Measurements from ENCODE around the gene KDELR3. TPM values are rescaled to one million over a fixed set of nuclear protein-coding genes. Genes with fewer than 3 reads are reported as not detected.

KDELR3 gene
- total RNA-seq (2014; rRNA removed; shearing (Covaris generic)), result 15.7 and 19.6 TPM in 2 replicates

DNA sequence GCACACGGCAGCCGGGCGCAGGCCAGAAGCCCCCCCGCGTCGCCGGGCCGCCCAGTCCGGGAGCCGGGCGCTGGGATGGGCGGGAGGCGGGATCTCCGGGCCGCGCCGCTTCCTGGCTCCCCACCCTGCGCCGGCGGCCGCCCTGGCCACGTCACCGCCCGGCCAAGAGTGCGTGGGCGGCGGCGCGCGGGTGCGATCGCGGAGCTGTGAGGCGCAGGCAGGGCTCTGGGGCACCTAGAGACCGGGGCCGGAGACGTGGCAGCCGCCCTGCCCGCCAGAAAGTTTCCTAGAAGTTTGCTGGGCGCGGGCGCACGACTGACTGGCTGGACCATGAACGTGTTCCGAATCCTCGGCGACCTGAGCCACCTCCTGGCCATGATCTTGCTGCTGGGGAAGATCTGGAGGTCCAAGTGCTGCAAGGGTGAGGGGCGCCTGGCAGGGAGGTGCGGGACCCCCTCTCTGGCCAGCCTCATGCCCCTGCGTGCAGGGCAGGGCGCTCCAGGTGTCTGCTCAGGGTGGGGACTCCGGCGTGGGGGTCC, at the start of gene KDELR3:
KDELR3 (plus strand) TSS at position 193 of the 539 bp plus-strand sequence; CDS start at position 331, 138 bp downstream.

DNA sequence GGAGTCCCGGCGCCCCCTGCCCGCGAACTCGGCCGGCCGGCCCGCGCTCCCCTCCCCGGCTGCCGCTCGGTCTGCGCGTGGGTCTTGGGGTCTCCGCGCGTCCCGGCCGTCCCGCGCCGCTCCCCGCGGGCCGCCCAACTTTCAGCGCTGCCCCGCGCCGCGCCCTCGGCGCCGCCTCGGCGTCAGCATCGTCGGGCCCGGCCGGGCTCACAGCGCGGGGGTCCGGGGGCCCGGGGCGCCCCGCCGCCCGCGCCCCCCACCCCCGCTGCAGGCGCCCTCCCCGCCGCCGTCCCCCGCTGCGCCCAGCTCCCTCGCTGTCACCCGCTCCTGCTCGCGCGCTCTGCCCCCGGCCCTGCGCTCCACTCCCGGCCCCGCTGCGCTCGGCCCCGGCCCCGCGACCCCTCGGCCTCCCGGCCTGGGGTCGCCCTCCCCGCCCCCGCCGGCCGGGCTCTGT, 12.8 kb upstream of the KDELR3 start, which contains the start of gene KCNJ4:
KCNJ4 (minus strand) TSS at position 124 of the 454 bp plus-strand sequence. CDS start 27,067 bp downstream, outside the sequence.

DNA sequence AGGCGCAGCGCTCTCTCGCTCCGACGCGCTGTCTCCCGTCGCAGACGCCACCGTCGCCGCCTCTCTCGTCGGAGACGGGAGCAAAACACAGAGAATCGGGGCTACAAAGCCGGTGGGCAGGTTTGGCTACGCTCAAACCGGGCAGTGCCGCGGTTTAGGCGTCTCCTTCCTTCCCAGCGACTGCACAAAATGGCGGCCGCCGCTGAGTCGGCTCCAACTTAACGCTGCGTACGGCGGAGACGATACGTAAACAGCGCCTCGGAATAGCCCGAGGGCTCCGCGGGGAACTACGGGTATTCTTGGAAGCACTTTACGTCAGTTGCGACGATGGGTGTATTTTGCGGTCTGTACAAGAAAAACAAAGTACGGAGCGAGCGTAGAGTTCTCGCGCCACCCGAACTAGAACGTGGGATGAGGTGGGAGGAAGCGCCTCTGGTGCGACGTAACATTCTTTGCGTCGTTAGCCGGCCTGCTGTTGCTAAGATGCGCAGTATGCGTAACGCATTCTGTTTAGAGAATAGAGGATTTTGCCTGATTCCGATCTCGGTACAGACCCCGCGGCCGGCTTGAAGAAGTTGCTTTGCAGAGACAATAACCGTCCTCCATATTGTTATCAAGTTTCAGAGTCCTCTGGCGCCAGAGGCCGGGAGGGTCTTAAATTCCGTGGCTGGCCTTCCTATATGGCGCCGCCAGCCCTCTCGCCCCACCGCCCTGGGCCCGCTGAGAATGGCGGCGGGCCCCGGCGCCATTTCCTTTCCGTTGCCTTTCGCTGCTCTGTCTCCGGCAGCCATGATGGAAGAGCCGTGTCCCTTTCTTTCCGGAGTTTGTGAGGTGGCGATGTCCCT, 38.4 kb downstream of the KDELR3 start, which contains the start of gene DDX17:
DDX17 (minus strand) TSS at position 194 of the 845 bp plus-strand sequence.

Other genes starting within 250 kb of the KDELR3 start
- 11.4 and 18.7 TPM in 2 replicates for gene TMEM184B, start 195.1 kb upstream of the KDELR3 start, total RNA-seq (2014; rRNA removed; shearing (Covaris generic))
- gene CSNK1E, start 150.7 kb upstream of the KDELR3 start, total RNA-seq (2014; rRNA removed; shearing (Covaris generic)), result 152 and 157 TPM in 2 replicates
- gene KCNJ4, start 12.9 kb upstream of the KDELR3 start, total RNA-seq (2014; rRNA removed; shearing (Covaris generic)), result 0.13 and 0.23 TPM in 2 replicates
- gene DDX17, start 38.2 kb downstream of the KDELR3 start, total RNA-seq (2014; rRNA removed; shearing (Covaris generic)), result 353 and 409 TPM in 2 replicates
- gene DMC1, start 102.1 kb downstream of the KDELR3 start, total RNA-seq (2014; rRNA removed; shearing (Covaris generic)), result 23.9 and 35.7 TPM in 2 replicates
- gene FAM227A, start 188.3 kb downstream of the KDELR3 start, total RNA-seq (2014; rRNA removed; shearing (Covaris generic)), result 0.60 and 0.82 TPM in 2 replicates
- gene CBY1, start 188.5 kb downstream of the KDELR3 start, total RNA-seq (2014; rRNA removed; shearing (Covaris generic)), result 10.6 and 13.8 TPM in 2 replicates
- 61.0 and 63.3 TPM in 2 replicates for gene TOMM22, start 213.9 kb downstream of the KDELR3 start, total RNA-seq (2014; rRNA removed; shearing (Covaris generic))
- gene JOSD1, start 232.8 kb downstream of the KDELR3 start, total RNA-seq (2014; rRNA removed; shearing (Covaris generic)), result 38.1 and 39.2 TPM in 2 replicates
- 35.7 and 41.7 TPM in 2 replicates for gene GTPBP1, start 237.8 kb downstream of the KDELR3 start, total RNA-seq (2014; rRNA removed; shearing (Covaris generic))